ENCODE results near the gene BPTF.
"Not testable (repeated sequence)": the region's sequence is repeated elsewhere in the genome, so short reads cannot be mapped to it uniquely, and the experiment has no call there.

The BPTF gene

GRCh38 chr17:67879662-67880061, 54.4 kb downstream of the BPTF start:
- DNase-seq (ENCODE audit: low read depth in 1 of 2, low spot score in 1 of 2), result no peak

- no peak for DNase-seq (ENCODE audit: low read depth in 1 of 2, low spot score in 1 of 2)
Observed at GRCh38 chr17:67881083-67881482, 55.8 kb downstream of the BPTF start.

- no peak for DNase-seq (ENCODE audit: low read depth in 1 of 2, low spot score in 1 of 2)
Observed at GRCh38 chr17:67884741-67885140, 59.4 kb downstream of the BPTF start.

- DNase-seq (ENCODE audit: low read depth in 1 of 2, low spot score in 1 of 2), result no peak
Observed at GRCh38 chr17:67891481-67892119, 66.3 kb downstream of the BPTF start.

- DNase-seq (ENCODE audit: low read depth in 1 of 2, low spot score in 1 of 2), result no peak
Observed at GRCh38 chr17:67902511-67903231, 77.4 kb downstream of the BPTF start.

- not testable (repeated sequence) for DNase-seq (ENCODE audit: low read depth in 1 of 2, low spot score in 1 of 2)
Observed at GRCh38 chr17:67905298-67905697, 80.0 kb downstream of the BPTF start.

- not testable (repeated sequence) for DNase-seq (ENCODE audit: low read depth in 1 of 2, low spot score in 1 of 2)
Observed at GRCh38 chr17:67910117-67910803, 85.0 kb downstream of the BPTF start.

GRCh38 chr17:67911059-67911782, 85.9 kb downstream of the BPTF start:
- DNase-seq (ENCODE audit: low read depth in 1 of 2, low spot score in 1 of 2), result no peak

GRCh38 chr17:67912088-67912487, 86.8 kb downstream of the BPTF start:
- DNase-seq (ENCODE audit: low read depth in 1 of 2, low spot score in 1 of 2), result no peak

- no peak for DNase-seq (ENCODE audit: low read depth in 1 of 2, low spot score in 1 of 2)
Observed at GRCh38 chr17:67912656-67913055, 87.4 kb downstream of the BPTF start.

GRCh38 chr17:67920212-67920611, 94.9 kb downstream of the BPTF start:
- DNase-seq (ENCODE audit: low read depth in 1 of 2, low spot score in 1 of 2), result no peak

- no peak for DNase-seq (ENCODE audit: low read depth in 1 of 2, low spot score in 1 of 2)
Observed at GRCh38 chr17:67922503-67922902, 97.2 kb downstream of the BPTF start.

GRCh38 chr17:67928842-67929241, 103.5 kb downstream of the BPTF start:
- not testable (repeated sequence) for DNase-seq (ENCODE audit: low read depth in 1 of 2, low spot score in 1 of 2)

- DNase-seq (ENCODE audit: low read depth in 1 of 2, low spot score in 1 of 2), result no peak
Observed at GRCh38 chr17:67931227-67931626, 105.9 kb downstream of the BPTF start.

- no peak for DNase-seq (ENCODE audit: low read depth in 1 of 2, low spot score in 1 of 2)
Observed at GRCh38 chr17:67942810-67943209, 117.5 kb downstream of the BPTF start.

GRCh38 chr17:67944035-67944434, 118.7 kb downstream of the BPTF start:
- no peak for DNase-seq (ENCODE audit: low read depth in 1 of 2, low spot score in 1 of 2)

- DNase-seq (ENCODE audit: low read depth in 1 of 2, low spot score in 1 of 2), result no peak
Observed at GRCh38 chr17:67946513-67946912, 121.2 kb downstream of the BPTF start.

GRCh38 chr17:67947325-67947813, 122.1 kb downstream of the BPTF start:
- DNase-seq (ENCODE audit: low read depth in 1 of 2, low spot score in 1 of 2), result no peak

- no peak for DNase-seq (ENCODE audit: low read depth in 1 of 2, low spot score in 1 of 2)
Observed at GRCh38 chr17:67950945-67951344, 125.6 kb downstream of the BPTF start.

- no peak for DNase-seq (ENCODE audit: low read depth in 1 of 2, low spot score in 1 of 2)
Observed at GRCh38 chr17:67959510-67959909, 134.2 kb downstream of the BPTF start.

- not testable (repeated sequence) for DNase-seq (ENCODE audit: low read depth in 1 of 2, low spot score in 1 of 2)
Observed at GRCh38 chr17:67960276-67960675, 135.0 kb downstream of the BPTF start.
